HG02571 (cell line): ENCODE results near the gene LPO.

ENCODE experiments used
- ATAC-seq: cut with Tn5 transposase; IDR thresholded peaks from one replicate; pipeline ENCODE4 v1.9.1; 2021; ENCODE audit warnings: mild to moderate bottlenecking, moderate library complexity; ENCODE audit not compliant: unreplicated experiment

The LPO gene

GRCh38 chr17:58277107-58277801 is 38.9 kb downstream of the LPO start:
- ATAC-seq: no peak

- no peak for ATAC-seq
Measured at GRCh38 chr17:58277802-58278595, 39.6 kb downstream of the LPO start.

DNA sequence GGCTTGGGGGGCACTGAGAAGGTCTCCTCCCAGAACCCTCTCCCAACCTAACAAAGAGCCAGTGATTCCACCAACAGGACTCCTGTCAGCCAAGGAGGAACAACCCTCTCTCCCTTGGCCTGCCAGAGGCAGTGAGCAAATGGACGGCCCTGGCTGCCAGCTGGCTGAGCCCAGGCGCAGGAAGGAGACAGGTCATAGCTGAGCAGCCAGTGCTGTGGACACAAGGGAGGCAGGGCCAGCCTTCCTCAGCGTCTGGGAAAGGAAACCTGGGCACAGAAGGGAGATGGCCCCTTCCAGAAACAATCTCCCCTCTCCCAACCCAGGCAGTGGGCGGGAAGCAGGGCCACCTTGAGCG is 40.3 kb downstream of the LPO start:
- no peak for ATAC-seq

DNA sequence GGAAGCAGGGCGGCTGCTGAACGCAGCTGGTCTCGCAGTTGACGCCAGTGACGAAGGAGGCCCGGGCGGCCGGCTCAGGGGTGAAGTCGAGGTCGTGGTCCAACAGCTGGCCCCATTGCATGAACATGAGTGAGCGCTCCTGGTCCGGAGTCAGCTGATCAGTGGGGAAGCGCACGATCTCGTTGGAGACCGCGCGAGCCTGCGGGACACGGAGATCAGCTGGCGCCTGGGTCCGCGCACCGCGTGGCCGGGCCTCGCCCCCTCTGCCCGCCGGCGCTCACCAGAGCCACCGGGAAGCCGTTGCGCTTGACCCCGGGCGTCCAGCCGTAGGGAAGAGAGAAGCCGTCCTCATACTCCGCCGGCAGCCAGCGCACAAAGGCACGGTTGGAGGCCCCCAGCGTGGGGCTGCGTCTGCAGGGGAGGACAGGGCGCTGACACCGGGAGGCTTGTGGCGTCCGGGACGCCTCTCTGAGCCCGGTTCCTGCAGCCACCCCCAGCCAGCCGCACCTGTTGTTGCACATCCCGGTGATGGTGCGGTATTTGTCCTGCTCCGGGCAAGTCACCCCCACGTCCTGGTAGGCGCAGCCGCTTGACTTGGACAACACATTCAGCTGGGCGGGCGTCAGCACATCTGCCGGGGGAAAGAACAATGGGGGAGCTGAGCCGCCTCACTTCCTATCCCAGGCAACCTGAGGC is 40.8 kb downstream of the LPO start:
- ATAC-seq: no peak

- no peak for ATAC-seq
Measured at GRCh38 chr17:58279736-58280479, 41.5 kb downstream of the LPO start.

GRCh38 chr17:58280480-58281217 is 42.3 kb downstream of the LPO start, which contains the start of gene MPO:
TSS of gene MPO (minus strand) at chr17:58280935. CDS start at chr17:58280758, 177 bp downstream.
- ATAC-seq: no peak

DNA sequence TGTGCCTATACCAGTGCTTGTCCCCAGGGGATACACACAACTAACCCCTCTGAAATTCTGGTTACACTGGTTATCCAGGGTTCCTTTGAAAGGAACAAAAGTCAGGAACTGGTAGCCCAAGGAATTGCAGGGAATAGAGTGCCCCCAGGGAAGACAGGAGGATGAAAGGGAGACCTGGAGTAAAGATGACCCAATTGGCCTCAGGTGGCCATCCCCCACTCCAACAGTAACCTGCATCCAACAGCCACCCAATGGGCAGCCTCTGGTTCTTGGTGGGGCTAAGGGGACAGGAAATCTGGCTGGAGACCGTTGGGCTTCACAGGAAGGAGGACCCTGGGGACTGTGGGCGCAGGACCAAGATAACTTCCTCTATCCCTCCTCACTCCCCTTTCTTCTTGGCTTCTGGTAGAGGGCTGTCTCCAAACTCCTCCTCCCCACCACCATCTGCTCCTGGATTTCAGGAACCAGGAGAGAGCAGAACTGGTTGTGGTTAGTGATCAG is 43.2 kb downstream of the LPO start:
- ATAC-seq: no peak

- ATAC-seq: no peak
Measured at GRCh38 chr17:58282442-58282841, 44.1 kb downstream of the LPO start.

GRCh38 chr17:58283674-58284612 is 45.6 kb downstream of the LPO start:
- no peak for ATAC-seq

- no peak for ATAC-seq
Measured at GRCh38 chr17:58284613-58285421, 46.4 kb downstream of the LPO start.

GRCh38 chr17:58285422-58285810 is 47.0 kb downstream of the LPO start:
- no peak for ATAC-seq

DNA sequence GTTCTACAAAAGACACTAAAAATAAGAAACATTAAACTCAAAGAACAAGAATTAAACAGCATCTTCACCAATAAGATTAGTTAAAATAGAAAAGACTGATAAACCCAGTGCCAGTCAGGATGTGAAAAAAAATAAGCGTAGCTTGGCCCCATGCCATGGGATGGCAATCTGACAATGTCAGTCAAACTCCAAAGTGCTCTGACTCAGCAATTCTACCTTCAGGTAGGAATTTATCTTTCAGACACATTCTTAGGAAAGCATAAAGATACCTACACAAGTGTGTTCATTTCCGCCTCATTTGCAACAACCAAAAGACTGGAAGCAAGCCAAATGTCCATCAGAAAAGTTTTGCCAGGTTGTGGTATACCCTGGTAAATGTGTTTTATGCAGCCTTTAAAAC is 51.5 kb downstream of the LPO start:
- ATAC-seq: no peak

- no peak for ATAC-seq
Measured at GRCh38 chr17:58291246-58291645, 52.9 kb downstream of the LPO start.

GRCh38 chr17:58294034-58294433 is 55.6 kb downstream of the LPO start:
- no peak for ATAC-seq

DNA sequence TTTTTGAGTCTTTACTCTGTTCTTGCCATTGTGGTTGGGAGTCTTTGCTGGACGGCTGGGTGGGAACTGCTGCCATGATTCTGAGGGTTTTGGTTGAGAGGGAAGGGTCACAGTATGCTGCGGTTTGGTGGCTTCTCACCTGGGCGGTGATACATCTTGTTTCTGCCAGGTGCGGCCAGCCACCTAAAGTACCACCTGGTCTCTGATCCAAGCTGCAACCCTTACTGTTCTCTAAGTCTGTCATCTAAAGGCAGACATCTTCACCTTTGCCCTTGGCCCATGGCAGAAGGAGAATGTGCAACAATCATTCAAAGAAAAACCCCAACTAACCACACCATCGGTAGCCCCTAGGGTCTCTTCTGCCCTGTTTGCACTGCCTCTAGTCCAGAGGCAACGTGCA is 62.0 kb downstream of the LPO start:
- no peak for ATAC-seq

DNA sequence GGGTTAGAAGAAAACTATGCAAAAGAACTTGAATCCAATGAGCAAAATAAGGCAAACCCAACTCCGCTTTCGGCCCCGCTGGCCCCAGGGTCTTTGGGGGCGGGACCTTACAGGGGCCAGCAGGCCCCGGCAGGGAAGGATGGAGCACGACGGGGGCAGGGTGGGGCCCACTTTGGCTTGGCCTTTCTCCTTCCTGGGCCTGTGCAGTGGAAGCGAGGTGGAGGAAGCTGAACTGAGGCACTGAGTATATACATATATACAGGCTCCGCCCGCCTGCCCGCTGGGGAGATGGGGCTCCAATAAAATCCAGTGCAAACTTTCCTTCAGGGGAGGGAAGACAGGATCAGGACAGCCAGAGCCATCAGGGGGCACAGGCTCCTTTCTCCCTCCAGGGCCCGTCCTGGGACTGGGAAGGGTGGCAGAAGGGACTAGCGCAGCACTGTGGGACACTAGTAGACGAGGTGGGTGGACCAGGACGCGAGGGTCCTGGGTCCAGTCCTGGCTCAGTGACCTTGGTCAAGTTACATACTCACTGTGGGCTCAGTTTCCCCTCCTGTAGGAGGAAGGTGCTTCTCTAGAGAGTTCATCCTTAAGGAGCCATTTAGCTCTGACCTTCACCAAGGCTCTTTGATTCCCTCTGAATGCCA is 63.2 kb downstream of the LPO start:
- no peak for ATAC-seq

DNA sequence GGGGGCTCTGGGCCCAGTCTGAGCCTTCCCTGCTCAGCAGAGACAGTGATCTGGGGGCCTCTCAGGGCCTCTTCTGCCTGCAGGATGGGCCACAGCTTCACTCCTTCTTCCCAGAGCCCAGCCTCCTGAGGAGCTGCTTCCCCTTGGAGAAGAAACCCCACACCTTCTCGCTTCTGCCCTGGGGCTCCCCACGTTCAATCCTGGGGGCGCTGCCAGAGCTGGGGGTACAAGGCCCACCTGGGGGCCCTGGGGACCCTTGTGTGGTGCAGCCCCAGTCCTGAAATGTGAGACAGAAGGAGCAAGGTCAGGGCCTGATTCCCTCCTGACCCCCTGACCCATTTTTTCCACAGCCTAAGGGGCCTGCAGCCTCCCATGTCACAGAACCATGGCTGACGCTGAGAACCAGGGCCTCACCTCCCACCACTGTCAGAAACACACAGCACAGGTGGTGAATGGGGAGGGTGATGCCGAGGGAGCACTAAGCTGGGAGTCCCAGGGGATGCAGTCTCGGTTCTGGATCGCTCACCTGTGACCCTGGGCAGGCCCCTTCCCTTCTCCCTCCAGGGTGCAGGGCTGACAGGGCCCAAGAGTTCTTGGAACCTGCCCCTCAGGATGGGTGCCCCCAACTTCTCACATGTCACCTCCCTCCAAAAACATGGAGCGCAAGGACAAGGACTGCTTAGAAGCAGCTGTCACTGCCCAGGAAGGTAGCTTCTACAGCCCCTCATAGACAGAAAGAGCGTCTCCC is 64.0 kb downstream of the LPO start:
- ATAC-seq: no peak
